AG04449 (cell line): Measurements from ENCODE around the gene OR13J1.
A peak's percentile ranks its signal among the peaks of the same experiment; 100 is the strongest.

ENCODE experiments used
- CTCF ChIA-PET: fragments of 350-600 bp; formaldehyde crosslinking; extraction: SDS; loops from one replicate; lab custom pipeline; 2021; ENCODE audit warnings: antibody characterized with exemption; lab: Yijun Ruan, JAX
- POLR2A ChIA-PET: fragments of 400-600, 350-600 bp; formaldehyde crosslinking; extraction: SDS; loops from one replicate; lab custom pipeline; 2020; ENCODE audit warnings: antibody characterized with exemption, inconsistent platforms; lab: Yijun Ruan, JAX
- DNase-seq: peaks from one replicate; pipeline ENCODE4 v3.0.0-alpha.2; 2010; ENCODE audit warnings: low read depth, low spot score
- H3K4me3 ChIP-seq: 2 replicates; pipeline ENCODE4 v1.5.1; 2011; ENCODE audit warnings: low read depth, mild to moderate bottlenecking, control low read depth, low read length
- CTCF ChIP-seq: IDR thresholded peaks from one replicate; pipeline ENCODE4 v1.5.1; 2011; ENCODE audit warnings: mild to moderate bottlenecking, moderate library complexity, low read length, control low read depth, inconsistent platforms; ENCODE audit not compliant: insufficient read depth; ENCODE audit errors: missing control alignments

Gene OR13J1

DNA sequence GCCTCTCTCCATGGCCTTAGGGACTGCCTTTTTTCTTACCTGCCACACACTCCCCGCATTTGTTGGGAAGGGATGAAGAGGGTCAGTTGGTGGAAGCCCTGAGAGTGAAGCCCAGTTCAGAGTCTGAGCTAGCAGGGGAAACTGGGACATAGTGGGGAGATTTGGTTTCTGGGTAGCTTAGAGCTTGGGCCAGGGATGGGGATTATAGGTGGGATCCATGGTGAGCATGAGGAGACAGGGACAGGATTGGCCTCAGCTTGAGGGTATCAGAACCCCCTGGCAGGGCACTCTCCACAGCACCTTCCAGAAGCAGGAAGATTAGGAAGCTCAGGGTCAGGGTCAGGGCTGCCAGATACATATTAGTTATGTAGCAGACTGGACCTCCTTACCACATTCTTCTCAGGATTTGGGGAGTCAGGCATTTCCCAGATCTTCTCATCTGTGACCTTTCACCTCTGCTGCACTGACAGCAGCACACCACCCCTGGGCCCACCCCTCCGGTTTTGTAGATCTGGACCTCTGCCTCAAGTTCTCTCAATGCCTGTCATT, 17.9 kb downstream of the OR13J1 start:
- ChIA-PET POLR2A (no interaction called here), CTCF (interaction anchor here (1.5 to 4.4 kb wide), 3 partner anchors 26 to 62 kb away, joined by 7 to 16 read pairs (median 9); no protein-coding TSS in a partner anchor)
- H3K4me3 ChIP-seq: no peak overlapping the region
- no peak for DNase-seq
- TF ChIP-seq CTCF: no peak

DNA sequence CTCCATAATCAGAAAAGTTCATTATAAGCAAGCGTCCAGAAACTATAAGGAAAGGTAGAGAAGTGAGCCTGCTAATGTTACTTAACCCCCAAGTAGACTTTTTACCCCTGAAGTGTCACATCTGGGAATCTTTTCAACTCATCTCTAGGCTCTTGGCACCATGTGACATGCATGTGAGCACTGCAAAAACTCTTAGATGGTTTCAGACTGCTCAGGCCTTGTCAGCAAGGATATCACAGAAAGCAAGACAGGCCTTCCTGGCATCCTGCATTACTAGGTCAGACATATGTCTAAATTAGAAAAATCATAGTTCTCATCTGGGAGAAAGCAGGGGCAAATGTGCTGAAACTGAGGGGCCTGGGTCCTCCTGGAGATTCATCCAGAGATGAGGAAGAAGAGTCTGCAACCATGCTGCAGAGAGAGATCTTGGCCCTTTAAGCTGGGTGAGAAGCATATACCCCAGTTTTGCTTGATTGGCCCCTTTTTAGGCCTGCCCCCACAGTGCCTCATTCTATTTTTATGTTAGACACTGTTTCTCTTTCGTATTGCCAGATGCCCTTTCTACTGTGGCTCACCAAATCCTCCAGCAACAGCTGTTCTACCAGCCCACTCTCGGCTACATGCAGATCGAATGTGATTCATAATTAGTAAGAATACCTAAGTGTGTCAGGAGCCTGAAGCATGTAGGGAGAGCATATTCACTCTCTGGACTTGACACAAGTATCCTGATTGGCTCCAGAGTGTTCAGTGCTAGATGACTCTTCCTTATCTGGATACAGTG, 22.2 kb downstream of the OR13J1 start:
- CTCF ChIA-PET: interaction anchor here (0.9 to 2.6 kb wide), 4 partner anchors 10 to 34 kb away, joined by 4 to 15 read pairs (median 4); no protein-coding TSS in a partner anchor
- peak; percentile 78 for DNase-seq
- H3K4me3 ChIP-seq: no peak overlapping the region
- POLR2A ChIA-PET: interaction anchor here (0.7 to 1.3 kb wide), 2 partner anchors 13 to 36 kb away, joined by 3 to 5 read pairs; partner anchors contain the start of gene SPAG8
- no peak for TF ChIP-seq CTCF

DNA sequence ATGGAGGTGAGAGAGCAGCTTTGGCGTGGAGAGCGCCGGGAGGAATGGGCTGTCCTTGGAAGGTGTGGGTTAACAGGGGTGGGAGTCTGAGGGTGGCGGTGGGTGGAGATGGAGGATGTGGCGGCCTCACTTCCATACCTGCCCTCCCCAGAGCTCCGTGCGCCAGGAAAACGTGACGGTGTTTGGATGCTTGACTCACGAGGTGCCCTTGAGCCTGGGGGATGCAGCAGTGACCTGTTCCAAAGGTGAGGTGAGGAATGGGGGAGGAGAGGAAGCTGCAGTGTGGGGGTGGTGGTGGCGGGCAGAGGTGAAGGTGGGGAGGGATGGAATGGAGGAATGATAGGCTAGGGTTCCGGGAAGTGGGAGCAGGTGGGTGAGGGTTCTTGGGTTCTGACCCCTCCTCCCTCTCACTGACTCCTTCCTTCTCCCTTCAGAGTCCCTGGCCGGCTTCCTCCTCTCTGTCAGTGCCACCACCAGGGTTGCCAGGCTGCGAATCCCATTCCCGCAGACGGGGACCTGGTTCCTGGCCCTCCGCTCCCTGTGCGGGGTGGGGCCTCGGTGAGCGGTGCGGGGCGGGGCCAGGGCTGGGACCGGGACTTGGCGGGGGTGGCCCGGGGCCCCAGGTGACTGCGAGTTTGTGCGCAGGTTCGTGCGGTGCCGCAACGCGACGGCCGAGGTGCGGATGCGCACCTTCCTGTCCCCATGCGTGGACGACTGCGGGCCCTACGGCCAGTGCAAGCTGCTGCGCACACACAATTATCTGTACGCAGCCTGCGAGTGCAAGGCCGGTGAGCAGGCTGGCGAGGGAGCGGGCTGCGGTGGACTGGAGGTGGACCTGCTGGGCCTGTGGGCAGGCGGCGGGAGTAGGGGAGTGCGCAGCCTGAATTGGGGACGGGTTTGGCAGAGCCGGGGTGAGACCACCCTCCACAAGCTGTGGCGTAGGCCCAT, 24.1 kb downstream of the OR13J1 start:
- ChIA-PET POLR2A (no interaction called here), CTCF (interaction anchor here (0.6 to 3.1 kb wide), 10 partner anchors 10 to 269 kb away, joined by 3 to 12 read pairs (median 6); partner anchors contain the start of gene HINT2)
- H3K4me3 ChIP-seq: no peak overlapping the region
- no peak for DNase-seq
- no peak for TF ChIP-seq CTCF

DNA sequence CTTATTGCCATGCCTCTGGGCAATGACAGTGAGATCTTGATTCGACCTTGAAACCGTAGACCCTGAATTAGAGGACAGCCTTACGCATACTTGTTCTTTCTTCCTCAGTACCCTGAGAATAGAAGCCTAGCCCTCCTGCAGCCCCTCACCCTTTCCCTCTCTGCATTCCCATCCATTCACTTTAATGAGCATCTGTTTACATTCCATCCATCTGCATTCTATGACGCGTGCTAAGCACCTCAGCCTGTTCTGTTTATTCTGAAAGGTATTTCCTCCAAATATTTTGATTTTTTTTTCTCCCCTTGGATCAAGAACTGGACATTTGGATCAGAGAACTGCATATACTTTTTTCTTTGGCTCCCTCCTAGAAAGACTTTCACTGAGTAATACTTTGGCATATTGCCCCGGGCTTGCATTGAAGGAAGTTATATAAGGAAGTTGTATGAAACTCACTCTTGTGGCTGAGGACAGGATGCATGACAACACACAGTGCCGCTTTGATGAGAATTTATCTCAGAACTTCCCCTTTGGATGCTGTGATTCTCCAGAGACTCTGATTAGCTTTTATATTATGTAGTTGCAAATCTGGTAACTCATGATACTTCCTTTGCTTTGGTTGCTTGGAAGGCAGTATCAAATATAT, 25.5 kb downstream of the OR13J1 start:
- no peak for DNase-seq
- ChIA-PET POLR2A (no interaction called here), CTCF (interaction anchor here (0.6 to 3.1 kb wide), 8 partner anchors 9 to 55 kb away, joined by 3 to 12 read pairs (median 8); partner anchors contain the start of gene HINT2)
- no peak overlapping the region for H3K4me3 ChIP-seq
- no peak for TF ChIP-seq CTCF

- POLR2A ChIA-PET: no interaction called here
- TF ChIP-seq CTCF: no peak
- DNase-seq: no peak
- CTCF ChIA-PET: interaction anchor here (0.9 to 10.0 kb wide), 3 partner anchors 12 to 29 kb away, joined by 3 to 106 read pairs (median 5); partner anchors contain the start of genes FAM221B and TMEM8B
- no peak overlapping the region for H3K4me3 ChIP-seq
Observed at GRCh38 chr9:35842795-35843194, 27.4 kb downstream of the OR13J1 start.
